Esophagus squamous epithelium (tissue), 5 donors: ENCODE measurements around the gene WDR76. TPM values are rescaled to one million over a fixed set of nuclear protein-coding genes. Genes with fewer than 3 reads are reported as not detected.

Source experiments
- DNase-seq: peaks from one replicate; lab custom pipeline; 2025; lab: John Stamatoyannopoulos, UW
- H3K27ac ChIP-seq, 4 donors: fragments of 200-600 bp; sonication (generic); one replicate each; pipeline ENCODE4 v1.5.1; 2016 to 2019; ENCODE audit warnings: mild to moderate bottlenecking in 1 of 4
- H3K27me3 ChIP-seq, 4 donors: fragments of 200-600 bp; sonication (generic); 1 replicate in 3 of 4; 2 replicates in 1 of 4; pipeline versions ENCODE4 v1.5.1 to v1.6.0; 2017 to 2021; ENCODE audit warnings: antibody characterized with exemption in 1 of 4
- H3K36me3 ChIP-seq, 3 donors: fragments of 200-600 bp; sonication (generic); one replicate each; pipeline ENCODE4 v1.5.1; 2016 to 2019
- H3K4me1 ChIP-seq, 3 donors: fragments of 200-600 bp; sonication (generic); one replicate each; pipeline ENCODE4 v1.5.1; 2017 to 2019
- H3K4me3 ChIP-seq, 4 donors: fragments of 200-600 bp; sonication (generic); 1 replicate in 3 of 4; 2 replicates in 1 of 4; pipeline ENCODE4 v1.5.1; 2016 to 2019; ENCODE audit warnings: mild to moderate bottlenecking in 2 of 4, moderate library complexity in 1 of 4
- H3K9me3 ChIP-seq, 3 donors: fragments of 200-600 bp; sonication (generic); one replicate each; pipeline ENCODE4 v1.5.1; 2016 to 2019
- POLR2A ChIP-seq, 4 donors: fragments of 450-650 bp; IDR thresholded peaks; one replicate each; pipeline ENCODE4 v1.6.1; 2017; ENCODE audit warnings: antibody characterized with exemption in 4 of 4, mild to moderate bottlenecking in 4 of 4, moderate library complexity in 3 of 4
- WGBS, 2 donors: methylation state at CpG; one replicate each; pipeline ENCODE4 v1.1.5; 2018; 5-methylcytosine and 5-hydroxymethylcytosine counted together
- intact Hi-C: fragments of 100-400 bp; cut with DNase I; formaldehyde crosslinking; loops from one replicate; pipeline ENCODE4 v1.15.0; 2022
- total RNA-seq, 4 donors: library from RNA; depleted of rRNA; stranded (reverse); fragments of >200 nt; gene quantifications; one replicate each; pipeline ENCODE4 v1.1.0, GENCODE V29; 2016
- TF ChIP-seq, protein P1 (sequence below), 6 experiments: fragments of 450-650 bp in 4 of 6; fragments of 200-600 bp in 2 of 6; sonication (generic) in 2 of 6; IDR thresholded peaks; one replicate each; pipeline ENCODE4 v1.5.1; 2016 to 2019; ENCODE audit warnings: antibody characterized with exemption in 6 of 6, mild to moderate bottlenecking in 4 of 6, moderate library complexity in 4 of 6
- donor health status: DM: yes; HTN: yes; CAD: no.

The WDR76 gene
- total RNA-seq, 4 donors from 2014 or later, result 4.6 to 15.8 (median 10.3) TPM

DNA sequence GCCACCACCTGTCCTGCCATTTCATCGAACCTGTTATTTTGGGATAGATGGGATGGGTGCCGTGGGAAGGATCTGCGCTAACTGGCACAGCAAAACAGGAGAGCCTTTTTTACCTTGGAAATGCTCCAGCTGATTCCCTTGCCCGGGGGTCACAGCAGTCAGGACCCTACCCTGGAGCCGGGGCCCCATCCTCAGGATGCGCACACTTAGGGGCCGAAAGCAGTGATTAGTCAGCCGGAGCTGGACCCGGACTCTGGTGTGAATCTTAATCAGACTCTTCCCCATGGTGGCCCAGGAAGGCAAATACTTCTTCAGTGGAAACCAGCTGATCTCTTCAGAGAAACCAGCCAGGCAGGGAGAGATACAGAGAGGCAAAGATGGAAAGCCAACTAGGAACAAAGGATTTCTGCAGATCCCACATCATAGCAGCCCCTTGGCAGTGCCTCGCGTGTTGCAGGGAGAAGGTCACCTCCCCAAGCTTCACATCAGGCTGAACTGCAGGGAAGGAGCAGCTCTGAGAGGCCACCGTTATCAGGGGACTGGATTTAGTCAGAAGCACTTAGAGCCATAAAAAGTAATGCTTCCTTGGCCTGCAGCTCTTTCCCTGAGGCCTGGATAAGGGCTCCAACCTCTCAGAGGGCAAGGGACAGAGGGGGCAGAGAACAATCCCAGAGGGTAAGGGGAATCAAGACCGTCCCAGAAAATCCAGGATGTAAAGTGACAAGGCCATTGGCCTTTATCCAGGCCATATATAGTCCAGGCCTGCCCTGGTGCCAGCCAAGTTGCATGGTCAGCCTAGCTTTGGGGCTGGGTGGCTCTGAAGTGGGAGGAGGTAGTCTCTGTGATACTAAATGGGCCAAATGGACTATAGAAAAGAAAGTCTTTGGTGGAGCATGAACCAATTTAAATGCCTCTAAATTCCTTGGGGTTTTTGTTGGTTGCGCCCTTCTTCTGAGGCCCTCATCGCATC is 52.9 kb downstream of the WDR76 start:
- intact Hi-C loops, result no loop called here
- no peak overlapping the region for H3K4me3 ChIP-seq
- H3K9me3 ChIP-seq, result no peaks in the 10 kb centered on the region
- TF ChIP-seq, protein P1, sequence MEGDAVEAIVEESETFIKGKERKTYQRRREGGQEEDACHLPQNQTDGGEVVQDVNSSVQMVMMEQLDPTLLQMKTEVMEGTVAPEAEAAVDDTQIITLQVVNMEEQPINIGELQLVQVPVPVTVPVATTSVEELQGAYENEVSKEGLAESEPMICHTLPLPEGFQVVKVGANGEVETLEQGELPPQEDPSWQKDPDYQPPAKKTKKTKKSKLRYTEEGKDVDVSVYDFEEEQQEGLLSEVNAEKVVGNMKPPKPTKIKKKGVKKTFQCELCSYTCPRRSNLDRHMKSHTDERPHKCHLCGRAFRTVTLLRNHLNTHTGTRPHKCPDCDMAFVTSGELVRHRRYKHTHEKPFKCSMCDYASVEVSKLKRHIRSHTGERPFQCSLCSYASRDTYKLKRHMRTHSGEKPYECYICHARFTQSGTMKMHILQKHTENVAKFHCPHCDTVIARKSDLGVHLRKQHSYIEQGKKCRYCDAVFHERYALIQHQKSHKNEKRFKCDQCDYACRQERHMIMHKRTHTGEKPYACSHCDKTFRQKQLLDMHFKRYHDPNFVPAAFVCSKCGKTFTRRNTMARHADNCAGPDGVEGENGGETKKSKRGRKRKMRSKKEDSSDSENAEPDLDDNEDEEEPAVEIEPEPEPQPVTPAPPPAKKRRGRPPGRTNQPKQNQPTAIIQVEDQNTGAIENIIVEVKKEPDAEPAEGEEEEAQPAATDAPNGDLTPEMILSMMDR (IDR thresholded peaks at IDR 0.05), result no peak
- TF ChIP-seq POLR2A (IDR thresholded peaks at IDR 0.05), result no peak
- WGBS, 2 donors, result 87 to 93% methylated on average over 3 to 14 of the region's 15 CpGs
- DNase-seq, result no peak
- no peak overlapping the region for H3K27ac ChIP-seq
- H3K4me1 ChIP-seq, result no peaks in the 10 kb centered on the region
- H3K36me3 ChIP-seq, result no peaks in the 10 kb centered on the region
- H3K27me3 ChIP-seq, result no peaks in the 10 kb centered on the region

DNA sequence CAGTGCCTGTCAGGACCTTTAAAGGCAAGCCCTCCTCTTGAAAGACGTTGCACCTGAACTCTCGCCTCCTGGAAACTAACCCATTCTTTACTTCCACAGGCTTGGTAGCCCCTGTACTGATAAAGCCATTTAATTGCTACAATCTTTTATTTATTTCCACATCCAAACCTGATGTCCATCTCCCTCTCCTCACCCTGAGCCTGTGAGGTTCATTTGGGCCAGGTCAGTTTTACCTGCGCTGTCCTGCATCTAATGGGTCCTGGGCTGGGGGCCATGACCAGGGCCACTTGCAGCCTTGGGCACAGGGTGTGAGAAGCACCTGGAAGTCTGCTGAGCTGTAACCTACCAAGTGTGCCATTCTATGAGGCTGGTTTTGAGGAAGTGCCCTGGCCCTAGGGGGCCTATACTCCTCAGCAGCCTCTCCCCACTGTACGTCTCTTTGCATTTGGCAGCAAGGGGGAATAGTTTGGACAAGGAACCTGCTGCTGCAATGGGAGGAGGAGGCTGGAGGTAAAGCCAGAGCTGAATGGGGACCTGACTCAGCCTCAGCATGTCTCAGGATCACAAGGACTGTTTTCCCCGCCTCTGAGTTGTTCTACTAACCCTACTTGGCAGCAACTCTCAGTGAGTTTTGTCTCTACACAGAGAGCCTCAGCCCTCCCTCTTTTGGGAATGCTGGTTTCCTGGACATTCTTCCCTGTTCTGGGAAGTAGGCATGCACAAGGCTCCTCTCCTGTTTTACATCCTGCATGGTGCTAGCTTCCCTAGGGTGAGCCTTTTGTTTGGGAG is 53.8 kb downstream of the WDR76 start:
- Histone ChIP-seq H3K27ac (no peak overlapping the region), H3K9me3 (no peaks in the 10 kb centered on the region), H3K36me3 (no peaks in the 10 kb centered on the region), H3K27me3 (no peaks in the 10 kb centered on the region), H3K4me1 (no peaks in the 10 kb centered on the region), H3K4me3 (no peak overlapping the region)
- TF ChIP-seq, protein P1 (IDR thresholded peaks at IDR 0.05), result no peak
- TF ChIP-seq POLR2A (IDR thresholded peaks at IDR 0.05), result no peak
- WGBS, 2 donors, result 68% methylated on average over 4 to 5 of the region's 5 CpGs
- intact Hi-C loops, result no loop called here
- DNase-seq, result no peak

DNA sequence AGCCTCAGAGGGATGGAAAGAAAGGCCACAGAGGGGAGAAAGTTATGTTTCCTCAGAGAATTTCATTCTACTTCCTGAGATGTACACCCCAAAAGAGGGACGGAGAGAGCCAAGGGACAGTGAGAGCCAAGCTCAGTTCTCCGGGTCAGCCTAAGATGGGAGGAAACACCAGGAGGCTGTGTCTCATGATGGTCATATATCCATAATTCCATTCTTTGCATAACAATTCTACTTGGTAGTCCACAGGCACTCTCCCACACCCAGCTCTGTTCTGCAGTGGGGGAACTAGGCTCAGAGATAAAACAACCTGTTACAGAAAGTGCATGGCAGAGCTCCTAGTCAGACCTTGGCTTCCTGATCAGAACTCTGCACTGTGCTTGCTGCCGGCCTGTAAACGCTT is 54.4 kb downstream of the WDR76 start:
- H3K27ac ChIP-seq, result no peak overlapping the region
- no peak overlapping the region for H3K4me3 ChIP-seq
- TF ChIP-seq, protein P1 (IDR thresholded peaks at IDR 0.05), result no peak
- no peak for TF ChIP-seq POLR2A (IDR thresholded peaks at IDR 0.05)
- DNase-seq, result no peak
- H3K36me3 ChIP-seq, result no peaks in the 10 kb centered on the region
- no peaks in the 10 kb centered on the region for H3K27me3 ChIP-seq
- 86 to 100% methylated on average over 1 to 4 of the region's 4 CpGs for WGBS, 2 donors
- no peaks in the 10 kb centered on the region for H3K9me3 ChIP-seq
- intact Hi-C loops, result no loop called here
- no peaks in the 10 kb centered on the region for H3K4me1 ChIP-seq

DNA sequence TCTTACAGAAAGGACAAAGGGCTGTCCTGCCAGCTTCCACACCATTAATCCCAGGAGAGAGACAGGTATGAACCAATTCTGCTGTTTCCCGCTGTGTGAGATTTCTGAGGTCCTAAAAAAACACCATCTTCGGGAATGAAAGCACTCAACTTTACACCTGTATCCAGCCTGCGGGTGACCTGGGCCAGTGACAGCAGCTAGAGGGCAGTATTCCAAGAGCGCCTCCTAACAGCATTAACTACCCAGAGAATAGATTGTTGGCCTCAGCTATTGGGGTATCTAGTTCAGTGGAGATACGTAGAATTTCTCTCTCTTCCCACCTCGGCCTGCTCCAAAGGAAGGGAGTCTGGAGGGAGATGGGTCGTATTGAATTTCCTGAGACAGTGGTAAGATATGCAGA is 55.1 kb downstream of the WDR76 start:
- no peak for TF ChIP-seq POLR2A (IDR thresholded peaks at IDR 0.05)
- TF ChIP-seq, protein P1 (IDR thresholded peaks at IDR 0.05), result peak in 2 of 6 experiments; percentile 14 to 43
- no peaks in the 10 kb centered on the region for H3K4me1 ChIP-seq
- no peak overlapping the region for H3K27ac ChIP-seq
- 76 to 89% methylated on average over 5 to 7 of the region's 7 CpGs for WGBS, 2 donors
- no peaks in the 10 kb centered on the region for H3K9me3 ChIP-seq
- intact Hi-C loops, result no loop called here
- H3K36me3 ChIP-seq, result no peaks in the 10 kb centered on the region
- H3K27me3 ChIP-seq, result no peaks in the 10 kb centered on the region
- no peak for DNase-seq
- no peak overlapping the region for H3K4me3 ChIP-seq

DNA sequence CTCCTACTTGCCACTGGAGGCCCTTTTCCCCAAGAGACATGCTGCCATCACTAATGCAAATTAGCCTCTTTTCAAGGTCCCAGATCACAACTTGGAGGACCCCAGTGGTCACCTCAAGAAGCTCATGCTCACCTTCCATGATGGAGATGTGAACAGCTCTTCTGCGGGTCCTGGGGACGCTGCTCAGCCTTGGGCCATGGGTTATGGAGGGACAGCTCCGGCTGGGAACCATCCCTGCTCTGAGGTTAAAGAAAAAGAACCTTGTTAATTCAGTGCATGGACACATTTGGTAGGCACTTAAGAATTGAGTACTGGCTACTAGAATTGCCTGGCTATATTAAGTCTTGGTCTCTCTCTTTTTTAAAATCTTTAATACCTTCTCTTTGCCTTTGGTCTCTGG is 56.8 kb downstream of the WDR76 start:
- H3K4me3 ChIP-seq, result no peak overlapping the region
- TF ChIP-seq, protein P1 (IDR thresholded peaks at IDR 0.05), result no peak
- TF ChIP-seq POLR2A (IDR thresholded peaks at IDR 0.05), result no peak
- no peaks in the 10 kb centered on the region for H3K9me3 ChIP-seq
- H3K27ac ChIP-seq, result no peak overlapping the region
- WGBS, 2 donors, result 100% methylated on average over 3 of the region's 3 CpGs; no CpG with 5 or more reads in 1 of the 2 donors
- no peaks in the 10 kb centered on the region for H3K27me3 ChIP-seq
- H3K4me1 ChIP-seq, result no peaks in the 10 kb centered on the region
- H3K36me3 ChIP-seq, result no peaks in the 10 kb centered on the region
- no peak for DNase-seq
- intact Hi-C loops, result no loop called here
